K562 (cell line): Measurements from ENCODE around the gene CD34.

ENCODE experiments used
- CHCHD3 ChIP-seq: fragments of 250-450 bp; sonication (Bioruptor Pico); IDR thresholded peaks from 2 replicates; pipeline ENCODE4 v2.1.2; 2022; ENCODE audit warnings: mild to moderate bottlenecking
- ERF ChIP-seq: fragments of 450-650 bp; formaldehyde crosslinking; IDR thresholded peaks from 2 replicates; pipeline ENCODE4 v1.4.0; 2020; ENCODE audit warnings: mild to moderate bottlenecking, mixed read lengths
- FOXA1 ChIP-seq: fragments of 450-650 bp; IDR thresholded peaks from 2 replicates; pipeline ENCODE4 v1.6.1; 2016; ENCODE audit warnings: mild to moderate bottlenecking, borderline replicate concordance
- KLF1 ChIP-seq: fragments of 450-650 bp; IDR thresholded peaks from 2 replicates; pipeline ENCODE4 v1.6.1; 2016; ENCODE audit warnings: missing genetic modification characterization, missing compliant biosample characterization
- TF ChIP-seq, protein P1 (sequence below), 3 experiments: IDR thresholded peaks in 2 of 3; conservative IDR thresholded peaks in 1 of 3; 2 replicates each; pipeline ENCODE4 v1.5.1; 2011 to 2012; ENCODE audit warnings: low read length in 3 of 3, mild to moderate bottlenecking in 3 of 3, control low read depth in 2 of 3, improper control_type of control experiment in 1 of 3, inconsistent platforms in 1 of 3, low read depth in 1 of 3, mixed read lengths in 1 of 3, moderate library complexity in 1 of 3; ENCODE audit not compliant: insufficient read depth in 2 of 3

DNA sequence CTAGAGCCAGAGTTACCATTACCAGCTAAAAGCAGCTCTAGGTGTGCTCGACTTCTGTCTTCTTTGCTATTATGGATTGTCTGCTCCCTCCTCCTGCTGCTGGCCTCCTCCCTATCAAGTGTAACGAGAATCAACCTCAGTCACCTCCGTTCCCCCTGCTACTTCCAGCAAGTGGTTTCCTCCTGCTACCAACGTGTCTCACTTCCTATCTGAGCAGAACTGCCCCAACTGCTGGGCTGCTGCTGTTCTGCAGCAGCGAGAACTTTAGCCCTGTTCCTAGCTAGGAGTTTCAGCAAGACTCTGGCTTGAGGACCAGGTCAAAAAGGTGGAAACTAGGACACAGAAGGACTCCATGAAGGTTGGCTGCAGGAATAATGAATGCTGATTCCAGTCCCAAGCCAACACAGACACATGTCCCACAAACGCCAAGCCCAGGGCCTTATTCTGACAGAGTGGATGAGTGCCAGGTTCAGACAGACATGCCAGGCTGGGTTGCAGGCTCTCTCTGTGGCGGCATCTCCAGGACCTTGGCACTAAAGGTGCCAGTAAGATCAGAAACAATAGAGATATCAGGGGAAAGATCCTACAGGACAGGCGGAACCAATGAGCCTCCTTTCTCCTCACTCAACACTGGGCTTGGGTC, 46.9 kb downstream of the CD34 start:
- TF ChIP-seq CHCHD3 (CRISPR knock-in tag) (no peak), FOXA1 (no peak), KLF1 (tag) (no peak), ERF (CRISPR knock-in tag) (no peak)
- TF ChIP-seq, protein P1, sequence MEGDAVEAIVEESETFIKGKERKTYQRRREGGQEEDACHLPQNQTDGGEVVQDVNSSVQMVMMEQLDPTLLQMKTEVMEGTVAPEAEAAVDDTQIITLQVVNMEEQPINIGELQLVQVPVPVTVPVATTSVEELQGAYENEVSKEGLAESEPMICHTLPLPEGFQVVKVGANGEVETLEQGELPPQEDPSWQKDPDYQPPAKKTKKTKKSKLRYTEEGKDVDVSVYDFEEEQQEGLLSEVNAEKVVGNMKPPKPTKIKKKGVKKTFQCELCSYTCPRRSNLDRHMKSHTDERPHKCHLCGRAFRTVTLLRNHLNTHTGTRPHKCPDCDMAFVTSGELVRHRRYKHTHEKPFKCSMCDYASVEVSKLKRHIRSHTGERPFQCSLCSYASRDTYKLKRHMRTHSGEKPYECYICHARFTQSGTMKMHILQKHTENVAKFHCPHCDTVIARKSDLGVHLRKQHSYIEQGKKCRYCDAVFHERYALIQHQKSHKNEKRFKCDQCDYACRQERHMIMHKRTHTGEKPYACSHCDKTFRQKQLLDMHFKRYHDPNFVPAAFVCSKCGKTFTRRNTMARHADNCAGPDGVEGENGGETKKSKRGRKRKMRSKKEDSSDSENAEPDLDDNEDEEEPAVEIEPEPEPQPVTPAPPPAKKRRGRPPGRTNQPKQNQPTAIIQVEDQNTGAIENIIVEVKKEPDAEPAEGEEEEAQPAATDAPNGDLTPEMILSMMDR (IDR thresholded peaks at IDR 0.05 in 2 of 3, conservative IDR thresholded peaks at IDR 0.05 in 1 of 3; ENCODE audit: insufficient read depth in 2 of 3, low read depth in 1 of 3, low read length in 3 of 3) = peak in 1 of 3 experiments; percentile 15; a peak in 1 of 6 replicates
